C4-2B (cell line): ENCODE data around the gene IFTAP.
"Not testable (repeated sequence)": the region's sequence is repeated elsewhere in the genome, so short reads cannot be mapped to it uniquely, and the experiment has no call there.

Source experiments
- CTCF ChIP-seq: fragments of 450-650 bp; conservative IDR thresholded peaks from 2 replicates; pipeline ENCODE4 v1.5.1; 2017; ENCODE audit warnings: mild to moderate bottlenecking
- ZFX ChIP-seq: fragments of 450-650 bp; IDR thresholded peaks from 2 replicates; pipeline ENCODE4 v1.6.1; 2017

GRCh38 chr11:36679547-36679946 lies 85.2 kb downstream of the IFTAP start:
- TF ChIP-seq CTCF, ZFX: not testable (repeated sequence)
